Hematopoietic multipotent progenitor cell (in vitro differentiated cells): ENCODE data around the gene CLTC. TPM values are rescaled to one million over a fixed set of nuclear protein-coding genes. Genes with fewer than 3 reads are reported as not detected.

ENCODE experiments used
- DNase-seq, 3 donors: peaks; one replicate each; pipeline ENCODE4 v3.0.0-alpha.2; 2011 to 2015; ENCODE audit warnings: low read depth in 2 of 3, low spot score in 2 of 3
- total RNA-seq: library from RNA; depleted of rRNA; stranded (reverse); fragments of >200 nt; gene quantifications from one replicate; pipeline ENCODE4 v1.2.3, GENCODE V29; 2012

The CLTC gene
- total RNA-seq, 1 donor, result 124 TPM

DNA sequence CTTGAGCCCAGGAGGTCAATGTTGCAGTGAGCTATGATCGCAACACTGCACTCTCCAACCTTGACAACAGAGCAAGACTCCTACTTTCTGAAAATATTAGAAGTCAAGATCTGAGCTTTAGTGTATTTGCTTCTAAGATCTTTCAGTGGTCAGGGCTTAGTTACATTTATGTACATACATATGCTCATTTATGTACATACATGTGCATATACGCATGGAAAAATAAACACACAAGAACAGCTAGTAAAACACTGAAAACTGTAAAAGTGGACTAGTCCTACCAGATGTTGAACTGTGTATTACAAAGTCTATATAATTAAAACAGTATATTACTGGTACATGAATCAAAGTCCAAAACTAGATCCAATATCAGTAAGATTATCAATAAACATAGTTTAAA, 59.2 kb downstream of the CLTC start:
- DNase-seq, result no peak

DNA sequence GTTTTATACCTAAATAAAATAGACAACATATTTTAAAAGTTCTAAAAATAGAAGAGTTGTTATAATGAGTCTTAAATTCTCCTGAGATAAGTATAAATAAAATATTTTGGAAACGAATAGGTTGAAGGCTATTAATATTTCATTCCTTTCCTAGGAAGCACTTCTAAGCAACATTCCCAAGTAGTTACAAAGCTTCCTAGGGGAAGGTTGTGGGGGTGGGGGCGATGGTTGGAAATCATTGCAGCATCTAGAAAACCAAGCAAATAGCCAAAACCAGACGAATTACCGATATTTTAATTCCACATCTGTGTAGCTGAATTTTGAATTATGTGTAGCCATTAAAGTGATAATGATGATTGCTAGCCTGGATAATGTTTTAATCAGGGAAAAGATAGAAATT, 60.6 kb downstream of the CLTC start:
- DNase-seq, result no peak

DNA sequence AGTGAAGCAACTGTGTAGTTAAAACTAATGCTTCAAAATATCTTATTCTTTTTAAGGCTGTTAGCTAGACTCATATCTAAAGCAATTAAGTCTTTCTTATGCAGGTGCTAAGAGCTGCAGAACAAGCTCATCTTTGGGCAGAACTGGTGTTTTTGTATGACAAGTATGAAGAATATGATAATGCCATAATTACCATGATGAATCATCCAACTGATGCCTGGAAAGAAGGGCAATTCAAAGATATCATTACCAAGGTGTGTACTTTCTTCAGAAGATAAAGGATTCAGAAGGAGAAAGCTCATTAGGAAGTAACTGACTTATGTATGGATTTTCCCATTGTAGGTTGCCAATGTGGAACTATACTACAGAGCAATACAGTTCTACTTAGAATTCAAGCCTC, 63.6 kb downstream of the CLTC start:
- no peak for DNase-seq

DNA sequence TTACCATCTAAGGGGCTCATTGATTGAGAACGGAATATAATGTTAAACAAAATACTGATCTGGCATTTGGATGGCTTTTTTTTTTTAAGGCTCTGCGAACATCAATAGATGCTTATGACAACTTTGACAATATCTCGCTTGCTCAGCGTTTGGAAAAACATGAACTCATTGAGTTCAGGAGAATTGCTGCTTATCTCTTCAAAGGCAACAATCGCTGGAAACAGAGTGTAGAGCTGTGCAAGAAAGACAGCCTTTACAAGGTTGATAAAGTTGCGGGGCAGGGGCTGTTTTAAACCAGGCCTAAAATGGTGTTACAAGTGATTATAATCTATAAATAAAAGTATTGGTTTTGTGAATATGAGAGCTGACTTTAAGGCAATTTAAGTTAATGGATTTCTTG, 65.3 kb downstream of the CLTC start:
- peak in 2 of 3 donors; percentile 13 to 16 for DNase-seq

DNA sequence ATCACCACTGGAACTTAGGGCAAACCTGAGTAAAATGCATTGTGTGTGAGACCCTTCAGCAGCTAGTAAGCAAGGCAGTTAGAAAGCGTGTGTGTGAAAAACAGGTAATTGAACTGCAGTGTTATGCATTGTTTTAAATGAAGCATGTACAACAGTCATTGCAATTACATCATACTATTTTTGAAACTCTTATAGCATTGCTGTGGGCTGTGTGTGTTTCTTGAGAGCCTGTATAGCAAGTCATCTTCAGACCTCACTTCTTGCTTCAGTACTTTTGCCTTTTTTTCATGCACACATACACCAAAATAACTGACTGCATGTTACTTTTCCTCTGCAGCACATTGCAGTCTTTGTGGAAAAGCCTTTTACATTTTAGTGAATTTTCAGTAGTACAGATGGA, 68.3 kb downstream of the CLTC start:
- no peak for DNase-seq

DNA sequence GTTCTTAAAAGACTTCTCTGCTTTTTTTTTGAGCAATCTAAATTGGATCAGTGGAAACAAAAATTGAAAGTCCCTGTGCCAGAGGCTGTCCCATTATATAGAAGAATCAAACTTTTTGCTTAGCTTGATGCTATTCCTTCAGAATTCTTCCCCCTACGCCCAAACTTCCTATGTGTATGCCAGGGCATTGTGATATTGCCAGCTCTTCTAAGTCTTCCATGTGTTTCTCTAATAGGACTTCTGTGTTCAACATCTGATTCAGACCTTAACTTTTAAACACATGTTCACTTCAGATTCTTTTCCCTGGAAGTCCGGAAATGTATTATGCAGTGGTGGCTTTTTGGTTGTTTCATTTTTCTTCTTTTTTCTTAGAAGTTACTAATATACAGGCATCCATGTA, 68.8 kb downstream of the CLTC start:
- no peak for DNase-seq

DNA sequence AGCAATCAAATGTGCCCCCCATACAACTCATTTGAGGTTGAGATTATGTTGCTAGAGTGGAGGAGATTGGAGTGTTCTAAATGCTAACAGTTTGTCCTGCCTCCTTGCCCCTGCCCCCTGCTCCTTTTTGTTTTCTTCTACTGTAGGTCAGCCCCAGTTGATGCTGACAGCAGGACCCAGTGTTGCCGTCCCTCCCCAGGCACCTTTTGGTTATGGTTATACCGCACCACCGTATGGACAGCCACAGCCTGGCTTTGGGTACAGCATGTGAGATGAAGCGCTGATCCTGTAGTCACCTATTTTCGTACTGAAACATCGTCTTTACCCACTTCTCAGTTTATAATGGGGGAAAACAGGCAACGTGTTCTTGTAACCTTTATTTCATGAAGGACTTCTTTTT, 73.9 kb downstream of the CLTC start:
- no peak for DNase-seq

DNA sequence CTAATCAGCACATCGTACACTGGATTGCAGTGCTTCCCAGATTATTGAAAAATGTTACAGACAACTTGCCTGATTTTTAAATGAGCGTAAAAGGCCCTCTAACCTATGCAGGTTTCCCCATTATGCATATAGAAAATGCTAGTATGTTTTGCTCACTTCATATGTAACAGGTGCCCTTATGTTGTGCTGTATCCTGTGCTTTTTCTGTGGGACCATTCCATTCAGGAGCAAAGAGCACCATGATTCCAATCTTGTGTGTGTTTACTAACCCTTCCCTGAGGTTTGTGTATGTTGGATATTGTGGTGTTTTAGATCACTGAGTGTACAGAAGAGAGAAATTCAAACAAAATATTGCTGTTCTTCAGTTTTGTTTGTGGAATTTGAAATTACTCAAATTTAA, 74.6 kb downstream of the CLTC start:
- DNase-seq, result no peak

DNA sequence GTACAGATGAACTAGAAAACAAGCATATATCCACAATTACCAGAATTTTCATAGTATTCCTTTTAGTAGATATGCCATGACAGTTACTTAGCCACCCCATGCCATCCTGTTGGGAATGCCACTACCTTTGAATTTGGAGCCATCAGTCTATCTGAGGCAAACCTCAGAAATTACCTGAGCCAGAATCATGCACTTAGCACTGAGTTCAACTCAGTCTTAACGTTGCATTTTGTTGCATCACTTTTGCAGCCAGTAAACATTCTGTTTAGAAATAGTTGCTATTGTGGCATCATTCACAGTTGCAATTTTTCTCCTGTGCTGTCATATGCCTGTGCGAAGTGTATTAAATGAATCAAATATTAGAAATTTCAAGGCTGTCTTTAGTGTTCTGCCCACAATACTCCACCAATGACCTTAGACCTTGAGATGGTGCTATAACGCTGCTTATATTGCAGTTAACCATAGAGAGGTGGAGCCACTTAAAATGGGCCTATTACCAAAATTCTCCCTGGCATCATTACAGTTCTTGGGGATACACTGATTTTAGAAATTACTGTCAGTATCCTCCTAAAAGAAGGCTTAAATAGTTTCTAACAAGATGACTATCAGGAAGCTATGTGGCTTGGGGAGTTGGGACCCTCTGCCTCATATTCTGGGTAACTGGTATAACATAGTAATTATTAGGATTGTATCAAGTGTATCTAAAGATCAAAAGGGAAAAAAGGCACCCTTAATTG, 76.4 kb downstream of the CLTC start:
- DNase-seq, result no peak

DNA sequence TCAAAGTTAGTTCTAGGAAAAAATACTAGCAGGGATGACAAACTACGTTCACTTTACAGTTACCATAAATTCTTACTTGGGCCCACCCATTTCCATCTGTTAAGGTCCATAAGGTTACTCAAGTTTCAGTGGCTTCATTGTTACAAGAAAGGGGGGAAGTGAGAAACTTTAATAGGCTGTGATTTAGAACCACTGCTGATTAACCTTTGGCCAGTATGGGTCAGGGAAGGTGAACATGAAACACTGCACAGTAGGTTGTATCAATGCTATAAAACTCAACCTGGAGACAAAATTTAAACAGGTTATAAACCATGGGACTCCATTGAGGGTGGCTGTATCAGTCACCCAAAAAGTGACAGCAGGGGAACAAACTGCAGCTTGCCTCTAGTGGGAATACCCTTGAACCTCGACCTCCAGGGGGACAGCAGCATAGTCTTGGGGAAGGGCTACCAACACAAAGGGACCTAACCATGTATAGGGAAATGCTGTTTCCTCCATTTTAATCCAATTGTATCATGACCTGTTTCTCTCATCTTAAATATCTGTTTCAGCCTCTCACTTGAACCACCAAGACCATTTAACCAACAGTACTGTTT, 77.1 kb downstream of the CLTC start:
- no peak for DNase-seq

DNA sequence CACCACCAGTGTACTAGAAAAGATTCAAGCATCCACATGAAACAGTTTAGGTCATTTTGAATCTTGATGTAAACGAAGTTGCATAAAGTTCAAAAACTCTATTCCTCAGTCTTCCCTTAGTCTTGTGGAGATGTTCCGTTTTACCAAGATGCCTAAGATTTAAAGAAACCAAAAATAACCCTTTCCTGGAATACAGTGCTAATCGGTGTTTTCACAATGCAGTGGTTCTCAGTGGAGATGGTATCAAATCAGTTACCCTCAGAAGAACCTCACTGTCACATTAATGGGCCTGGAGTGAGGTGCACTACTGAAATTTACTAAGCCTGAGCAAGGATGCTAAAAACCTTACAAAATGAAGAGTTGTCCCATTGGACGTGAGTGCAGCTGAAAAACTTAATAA, 78.4 kb downstream of the CLTC start:
- no peak for DNase-seq

DNA sequence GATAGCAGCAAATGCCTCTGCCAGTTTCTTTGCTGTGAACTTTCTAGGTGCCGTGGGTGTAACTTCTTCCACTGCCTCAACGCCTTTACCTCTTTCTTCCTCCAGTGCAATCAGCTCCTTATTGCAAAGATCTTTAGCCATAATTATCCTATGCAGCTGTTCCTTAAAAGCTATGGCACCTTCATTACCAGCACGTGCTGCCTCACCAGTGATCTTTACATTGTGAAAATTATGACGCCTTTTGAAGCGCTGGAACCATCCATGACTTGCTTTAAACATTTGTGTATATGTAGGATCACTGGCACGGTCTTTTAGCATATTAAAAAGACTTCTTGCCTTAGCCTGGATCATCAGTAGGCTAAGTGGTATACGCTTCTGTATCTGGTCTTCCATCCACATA, 79.5 kb downstream of the CLTC start:
- DNase-seq, result no peak

DNA sequence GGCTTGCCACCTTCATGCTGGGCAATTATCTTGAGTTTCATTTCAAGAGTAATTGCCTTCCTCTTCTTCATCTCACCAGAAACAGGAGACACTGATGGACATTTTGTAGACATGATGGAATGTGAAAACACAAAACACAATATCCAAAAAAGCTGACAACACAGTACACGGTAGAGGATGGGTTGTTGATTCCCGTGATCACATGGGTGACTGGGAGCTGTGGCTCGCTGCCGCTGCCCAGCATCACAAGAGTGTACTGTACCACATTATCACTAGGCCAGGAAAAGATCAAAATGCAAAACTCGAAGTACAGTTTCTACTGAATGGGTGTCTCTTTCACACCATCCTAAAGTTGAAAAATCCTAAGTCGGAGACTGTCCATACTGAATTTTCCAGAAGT, 80.1 kb downstream of the CLTC start:
- DNase-seq, result no peak

DNA sequence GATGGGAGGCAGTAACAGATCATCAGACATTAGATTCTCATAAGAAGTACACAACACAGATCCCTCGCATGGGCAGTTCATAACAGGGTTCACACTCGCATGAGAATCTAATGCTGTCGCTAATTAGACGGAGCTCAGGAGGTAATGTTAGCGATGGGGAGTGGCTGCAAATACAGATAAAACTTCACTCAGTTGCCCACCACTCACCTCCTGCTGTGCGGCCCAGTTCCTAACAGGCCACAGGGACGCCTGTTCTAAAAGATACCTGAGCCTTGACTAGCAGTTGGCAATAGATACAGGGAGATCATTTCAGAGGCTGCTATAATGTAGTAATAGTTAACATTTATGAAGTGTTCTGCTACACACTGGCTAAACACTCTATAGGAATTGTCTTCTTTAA, 82.6 kb downstream of the CLTC start:
- DNase-seq, result no peak

DNA sequence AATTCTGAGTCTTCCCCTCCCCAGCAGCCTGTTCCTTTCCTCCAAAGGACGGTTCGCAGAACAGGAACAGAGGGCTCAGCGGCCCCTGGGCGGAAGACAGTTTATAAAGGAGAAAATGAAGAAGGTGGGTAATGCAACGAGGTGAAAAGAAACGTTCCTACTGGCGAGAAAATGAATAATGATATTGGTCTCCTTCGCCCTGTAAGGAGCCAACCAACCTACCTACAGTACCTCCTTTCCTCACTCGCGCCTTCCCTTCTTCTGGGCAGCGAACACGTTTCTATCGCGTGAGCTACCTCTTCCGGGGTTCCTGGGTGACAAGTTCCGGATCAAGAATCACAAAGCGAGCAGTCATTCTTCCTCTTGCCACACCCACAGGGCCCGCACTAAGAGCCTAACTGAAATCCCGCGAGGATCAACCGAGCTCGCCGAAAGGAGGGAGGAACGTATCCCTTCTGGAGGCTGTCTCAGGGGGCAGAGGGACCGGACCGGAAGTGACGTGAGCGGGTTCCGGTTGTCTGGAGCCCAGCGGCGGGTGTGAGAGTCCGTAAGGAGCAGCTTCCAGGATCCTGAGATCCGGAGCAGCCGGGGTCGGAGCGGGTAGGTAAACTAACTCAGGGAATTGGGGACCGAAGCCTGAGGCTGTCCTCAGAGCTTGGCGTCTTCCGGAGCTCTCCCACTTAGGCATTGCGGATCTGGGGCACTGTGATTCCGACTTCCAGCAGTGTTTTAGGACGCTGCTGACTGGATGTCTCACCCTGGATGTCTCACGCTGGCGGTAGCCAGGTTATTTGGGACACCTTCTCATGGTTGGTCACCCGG, 87.7 kb downstream of the CLTC start, which contains the start of the genes PTRH2 and VMP1:
TSS of gene PTRH2 (minus strand) at position 282 of the 822 bp plus-strand sequence. CDS start 9,452 bp downstream, outside the sequence.
TSS of gene VMP1 (plus strand) at position 506 of the 822 bp plus-strand sequence. CDS start 23,793 bp downstream, outside the sequence.
- peak; percentile 72 to 99 (median 98) for DNase-seq

DNA sequence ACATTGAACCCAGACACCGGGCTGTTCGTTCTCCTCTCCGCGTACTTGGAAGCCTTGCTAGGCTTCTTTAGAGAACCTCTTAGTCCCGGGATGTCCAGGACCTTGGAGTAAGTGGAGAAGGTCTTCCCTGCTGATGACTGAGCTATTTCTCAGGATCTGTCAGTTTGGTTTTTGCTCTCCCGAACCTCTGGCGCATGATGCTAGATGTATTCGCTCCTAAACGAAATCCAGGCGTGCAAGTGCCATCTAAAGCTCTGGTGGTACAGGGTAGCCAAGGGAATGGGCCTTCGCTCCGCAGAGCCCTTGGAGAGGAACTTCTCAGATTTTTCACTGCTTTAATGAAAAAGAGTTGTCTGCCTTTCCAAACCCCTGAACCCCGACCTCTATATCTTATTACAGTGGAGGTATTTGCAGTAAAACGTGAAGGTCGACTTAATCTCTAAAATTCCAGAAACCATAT, 88.3 kb downstream of the CLTC start:
- DNase-seq, result peak in 2 of 3 donors; percentile 6 to 26

DNA sequence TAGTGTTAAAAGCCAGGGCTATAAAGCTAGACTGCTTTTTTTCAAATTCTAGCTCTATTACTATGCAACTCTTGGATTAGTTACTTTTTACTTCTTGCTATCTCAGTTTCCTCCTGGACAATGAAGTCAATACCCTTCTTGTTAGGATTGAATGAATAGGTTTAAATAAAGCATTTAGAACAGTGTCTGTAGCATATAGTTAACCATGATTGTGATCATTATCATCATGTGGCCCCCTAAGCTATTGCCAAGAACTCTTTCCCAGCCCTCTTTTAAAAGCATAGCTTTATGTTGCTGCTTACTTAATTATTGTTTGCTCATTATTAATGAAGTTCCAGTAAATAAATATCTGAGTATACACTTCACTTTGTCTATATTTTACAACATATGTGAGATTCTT, 92.2 kb downstream of the CLTC start:
- no peak for DNase-seq

DNA sequence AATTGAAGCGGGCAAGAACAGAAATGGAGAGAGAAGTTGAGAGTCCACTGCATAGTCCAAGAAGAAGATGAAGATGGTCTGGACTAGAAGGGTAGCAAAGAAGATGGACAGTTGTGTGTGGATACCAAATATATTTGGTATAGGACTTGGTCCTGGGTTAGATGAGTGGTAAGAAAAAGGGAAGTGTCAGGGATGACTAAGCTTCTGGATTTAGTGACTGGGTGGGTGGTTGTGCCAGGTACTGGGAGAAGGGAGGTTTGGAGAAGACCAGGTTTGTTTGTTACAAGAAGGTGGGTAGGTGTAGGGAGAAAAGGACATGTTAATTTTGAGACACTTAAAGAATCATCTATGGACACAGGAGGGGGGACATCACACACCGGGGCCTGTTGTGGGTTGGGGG, 93.2 kb downstream of the CLTC start:
- peak in 2 of 3 donors; percentile 14 to 27 for DNase-seq

DNA sequence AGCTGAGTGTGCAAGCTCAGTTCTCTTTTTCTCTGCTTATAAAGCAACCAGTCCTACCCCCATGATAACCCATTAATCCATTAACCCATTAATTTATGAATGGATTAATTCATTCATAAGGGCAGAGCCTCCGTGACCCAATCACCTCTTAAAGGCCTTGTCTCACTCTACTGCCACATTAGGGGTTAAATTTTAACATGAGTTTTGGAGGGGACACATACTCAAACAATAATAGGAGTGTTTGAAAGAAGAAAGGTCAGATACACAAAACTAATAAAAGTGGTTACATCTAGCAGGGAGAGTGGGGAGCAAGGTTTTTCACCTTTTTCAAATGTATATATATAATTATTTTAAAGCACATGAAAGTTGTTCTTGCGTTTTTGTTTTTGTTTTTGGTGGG, 94.6 kb downstream of the CLTC start:
- no peak for DNase-seq

DNA sequence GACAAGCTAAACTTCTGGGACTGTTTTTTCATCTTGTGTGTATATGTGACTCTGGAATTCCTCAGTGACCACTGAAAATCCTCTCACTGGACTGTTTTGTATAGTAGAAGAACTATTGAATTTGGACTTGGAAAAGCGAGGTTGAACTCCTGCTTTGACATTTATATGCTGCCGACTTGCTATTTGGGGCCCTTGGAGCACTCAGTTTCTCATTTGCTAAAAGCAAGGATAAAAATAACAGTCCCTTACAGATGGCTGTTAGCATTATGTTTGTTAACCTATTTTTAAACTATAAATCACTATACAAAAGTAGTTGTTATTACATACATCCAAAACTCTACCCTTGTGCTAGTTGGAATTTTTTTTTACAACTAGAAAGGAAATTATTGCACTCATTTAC, 96.7 kb downstream of the CLTC start:
- DNase-seq, result no peak

DNA sequence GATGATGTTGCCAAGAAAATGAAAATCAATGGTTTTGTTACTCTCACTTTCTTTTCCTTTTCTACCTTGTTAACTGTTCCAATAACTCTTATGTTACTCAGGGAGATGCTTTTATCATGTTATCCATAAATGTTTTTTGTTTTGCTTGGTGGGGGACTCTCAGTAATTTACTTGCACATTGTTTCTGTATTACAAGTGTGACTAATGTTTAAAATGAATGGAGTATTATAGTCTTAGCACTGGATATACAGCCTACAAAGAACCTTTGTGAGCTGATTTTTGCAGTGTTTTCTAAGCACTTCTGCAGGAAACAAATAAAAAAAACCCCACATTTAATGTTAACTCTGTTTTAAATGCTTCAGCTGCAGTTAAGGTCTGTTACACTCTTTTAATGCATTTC, 99.8 kb downstream of the CLTC start:
- no peak for DNase-seq
